GM19372 (cell line): ENCODE results near the gene UNG.
A peak's percentile ranks its signal among the peaks of the same experiment; 100 is the strongest.
"Not testable (repeated sequence)": the region's sequence is repeated elsewhere in the genome, so short reads cannot be mapped to it uniquely, and the experiment has no call there.

ENCODE experiments used
- ATAC-seq: cut with Tn5 transposase; IDR thresholded peaks from one replicate; pipeline ENCODE4 v1.9.1; 2021; ENCODE audit warnings: mild to moderate bottlenecking, low read depth, moderate library complexity; ENCODE audit not compliant: unreplicated experiment

UNG gene

GRCh38 chr12:109097435-109098182 is at the start of gene UNG:
UNG (plus strand) TSS chr12:109097597; CDS start chr12:109097680, 83 bp downstream.
- peak; percentile 94 for ATAC-seq

- ATAC-seq = not testable (repeated sequence)
These were observed 48.7 kb upstream of the UNG start for GRCh38 chr12:109048706-109049105.

- ATAC-seq = not testable (repeated sequence)
These were observed 47.6 kb upstream of the UNG start for GRCh38 chr12:109049794-109050193.

GRCh38 chr12:109052097-109052413 is 45.3 kb upstream of the UNG start:
- no peak for ATAC-seq

- ATAC-seq = peak; percentile 74
These were observed 44.7 kb upstream of the UNG start, which contains the start of gene USP30 for GRCh38 chr12:109052414-109053323. USP30 (plus strand) TSS chr12:109052576; CDS start chr12:109052679, 103 bp downstream.

GRCh38 chr12:109053382-109054123 is 43.8 kb upstream of the UNG start:
- ATAC-seq = no peak

DNA sequence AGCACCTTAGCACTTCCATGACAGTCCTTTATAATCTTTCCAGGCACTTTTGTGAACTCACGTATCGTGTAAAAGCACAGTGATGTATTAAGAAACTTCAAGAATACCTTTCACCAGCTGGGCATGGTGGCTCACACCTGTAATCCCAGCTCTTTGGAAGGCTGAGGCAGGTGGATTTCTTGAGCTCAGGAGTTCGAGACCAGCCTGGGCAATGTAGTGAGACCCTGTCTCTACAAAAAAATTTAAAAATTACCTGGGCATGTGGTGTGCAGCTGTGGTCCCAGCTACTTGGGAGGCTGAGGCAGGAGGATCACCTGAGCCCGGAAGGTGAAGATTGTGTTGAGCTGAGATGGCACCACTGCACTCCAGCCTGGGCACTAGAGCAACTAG is 43.3 kb upstream of the UNG start:
- not testable (repeated sequence) for ATAC-seq

GRCh38 chr12:109054520-109054919 is 42.9 kb upstream of the UNG start:
- ATAC-seq = no peak

DNA sequence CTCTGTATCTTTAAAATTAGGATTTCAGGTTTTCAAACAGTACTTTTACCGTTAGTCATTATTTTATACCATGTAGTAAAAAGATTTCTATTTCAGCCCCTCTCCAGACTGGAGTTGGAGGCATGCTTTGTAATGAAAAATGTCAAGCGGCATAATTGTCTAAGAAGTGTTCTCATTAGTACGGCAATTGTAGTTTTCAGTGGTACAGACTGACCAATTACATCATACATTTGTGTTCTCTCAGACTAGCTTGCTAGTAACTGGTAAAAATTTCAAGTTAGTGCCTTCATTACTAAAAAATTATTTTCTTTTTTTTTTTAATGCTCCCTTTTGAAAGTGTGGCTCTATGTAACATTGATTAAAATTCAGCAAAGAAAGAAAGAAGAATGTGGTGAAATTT is 40.5 kb upstream of the UNG start:
- no peak for ATAC-seq

DNA sequence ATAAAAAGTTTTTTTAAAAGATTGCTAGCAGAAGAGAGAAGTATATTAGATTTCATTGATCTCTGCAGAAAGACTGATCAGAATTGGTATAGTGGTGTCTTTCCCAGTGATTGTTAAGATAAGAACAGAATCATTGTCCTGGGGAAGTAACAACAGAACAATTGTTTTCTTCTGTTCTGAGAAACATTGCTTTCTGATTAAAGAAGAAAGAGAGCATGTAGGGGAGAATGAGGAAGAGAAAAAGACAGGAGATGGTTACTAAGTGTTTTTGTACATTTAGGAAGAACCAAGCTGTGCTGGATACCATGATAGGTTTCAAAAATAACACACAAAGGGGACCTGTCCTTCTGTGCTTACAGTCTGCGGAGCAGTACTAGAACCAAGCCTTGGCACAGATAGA is 40.0 kb upstream of the UNG start:
- ATAC-seq = no peak

GRCh38 chr12:109058773-109059172 is 38.6 kb upstream of the UNG start:
- no peak for ATAC-seq

- ATAC-seq = no peak
These were observed 33.3 kb upstream of the UNG start for GRCh38 chr12:109064143-109064542.

- ATAC-seq = no peak
These were observed 32.1 kb upstream of the UNG start for GRCh38 chr12:109065154-109065852.

GRCh38 chr12:109065853-109066193 is 31.6 kb upstream of the UNG start:
- ATAC-seq = no peak

DNA sequence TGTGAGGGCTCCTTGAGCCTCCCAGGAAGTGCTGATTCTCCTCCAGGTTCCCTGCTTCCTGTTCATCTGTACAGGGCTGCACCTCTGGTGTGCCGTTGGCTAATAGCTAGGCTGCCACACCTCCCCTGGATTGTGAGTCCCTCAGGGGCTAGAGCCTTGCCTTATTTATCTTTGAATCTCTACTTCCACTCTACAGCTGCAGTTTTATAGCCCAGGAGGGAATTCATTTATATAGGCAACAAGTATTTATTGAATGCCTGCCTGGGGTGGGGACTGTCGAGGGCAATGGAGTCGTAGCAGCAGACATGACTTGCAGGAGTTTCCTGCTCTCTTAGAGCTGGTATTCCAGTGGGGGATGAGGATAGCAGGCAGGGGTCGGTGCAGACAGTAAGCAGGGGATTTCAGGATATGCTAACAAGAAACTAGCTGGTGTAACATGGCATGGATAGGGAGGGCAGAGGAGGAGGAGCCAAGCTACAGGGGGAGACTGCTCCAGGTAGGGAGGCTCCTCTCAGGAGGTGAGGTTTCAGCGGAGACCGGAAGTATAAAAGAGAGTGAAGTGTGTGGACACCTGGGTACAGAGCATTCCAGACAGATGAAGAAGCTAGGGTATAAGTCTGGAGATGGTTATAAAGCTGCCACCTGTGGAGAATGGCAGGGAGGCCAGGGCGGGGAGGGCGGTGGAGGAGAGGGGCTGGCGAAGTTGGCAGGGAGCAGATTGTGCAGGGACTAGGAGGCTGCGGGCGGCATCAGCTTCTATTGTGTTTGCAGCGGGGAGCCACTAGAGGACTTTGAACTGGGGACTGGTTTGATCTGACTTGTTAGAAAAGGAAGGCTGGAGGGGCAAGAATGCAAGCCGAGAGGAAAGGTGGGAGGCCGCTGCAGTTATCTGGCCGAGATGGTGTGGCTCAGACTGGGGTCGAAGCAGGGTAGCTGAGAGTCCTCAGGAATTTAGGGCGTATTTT is 27.8 kb upstream of the UNG start:
- ATAC-seq = no peak

DNA sequence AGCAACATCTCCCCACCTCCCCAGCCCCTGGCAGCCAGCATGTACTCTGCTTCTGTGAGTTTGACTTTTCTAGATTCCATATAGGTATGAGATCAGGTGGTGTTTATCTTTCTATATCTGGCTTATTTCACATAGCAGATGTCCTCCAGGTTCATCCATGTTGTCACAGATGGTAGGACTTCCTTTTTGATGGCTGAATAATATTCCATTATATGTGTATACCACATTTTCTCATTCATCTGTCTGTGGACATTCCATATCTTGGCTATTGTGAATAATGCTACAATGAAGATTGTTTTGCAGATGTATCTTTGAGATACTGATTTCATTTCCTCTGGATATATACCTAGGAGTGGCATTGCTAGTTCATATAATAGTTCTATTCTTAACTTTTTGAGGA is 22.5 kb upstream of the UNG start:
- no peak for ATAC-seq

DNA sequence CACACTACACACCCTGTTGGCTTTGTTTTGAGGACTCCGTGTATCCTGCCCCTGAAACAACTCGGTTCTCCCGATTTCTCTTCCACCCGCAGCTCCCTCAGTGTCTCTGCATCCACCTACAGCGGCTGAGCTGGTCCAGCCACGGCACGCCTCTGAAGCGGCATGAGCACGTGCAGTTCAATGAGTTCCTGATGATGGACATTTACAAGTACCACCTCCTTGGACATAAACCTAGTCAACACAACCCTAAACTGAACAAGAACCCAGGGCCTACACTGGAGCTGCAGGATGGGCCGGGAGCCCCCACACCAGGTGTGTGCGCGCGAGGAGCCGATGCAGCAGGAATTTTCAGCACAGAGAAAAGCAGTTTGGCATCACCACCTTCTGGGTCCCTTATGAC is 14.6 kb upstream of the UNG start:
- ATAC-seq = no peak

DNA sequence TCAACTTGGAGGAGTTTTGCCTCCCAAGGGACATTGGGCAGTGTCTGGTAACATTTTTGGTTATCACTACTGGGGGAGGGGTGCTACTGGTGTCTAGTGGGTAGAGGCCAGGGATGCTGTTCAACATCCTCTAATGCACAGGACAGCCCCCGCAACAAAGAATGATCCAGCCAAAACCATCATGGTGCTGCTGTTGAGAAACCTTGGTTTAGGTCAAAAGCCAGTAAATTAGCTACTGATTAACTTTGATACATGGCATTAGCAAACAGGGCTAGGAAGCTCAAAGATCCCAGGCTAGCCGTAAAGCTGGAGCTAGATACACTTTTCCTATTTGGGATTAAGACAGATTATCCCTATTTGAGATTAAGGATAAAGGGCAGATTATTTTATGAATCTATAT is 13.0 kb upstream of the UNG start:
- ATAC-seq = no peak

- no peak for ATAC-seq
These were observed 11.8 kb upstream of the UNG start for GRCh38 chr12:109085590-109085989.
